ENCODE results near the gene CDC20.
A peak's percentile ranks its signal among the peaks of the same experiment; 100 is the strongest.
"Not testable (repeated sequence)": the region's sequence is repeated elsewhere in the genome, so short reads cannot be mapped to it uniquely, and the experiment has no call there.

Gene CDC20

GRCh38 chr1:43358121-43358745, 548 bp upstream of the CDC20 start:
- no peak for DNase-seq (ENCODE audit: low read depth)

GRCh38 chr1:43359696-43360095, 915 bp downstream of the CDC20 start:
- DNase-seq (ENCODE audit: low read depth), result no peak

- DNase-seq (ENCODE audit: low read depth), result no peak
These were observed 1.8 kb downstream of the CDC20 start for GRCh38 chr1:43360616-43361015.

- DNase-seq (ENCODE audit: low read depth), result no peak
These were observed 4.6 kb downstream of the CDC20 start for GRCh38 chr1:43363283-43363934.

GRCh38 chr1:43363935-43364525, 5.2 kb downstream of the CDC20 start:
- DNase-seq (ENCODE audit: low read depth), result no peak

- DNase-seq (ENCODE audit: low read depth), result no peak
These were observed 6.9 kb downstream of the CDC20 start for GRCh38 chr1:43365678-43366077.

- no peak for DNase-seq (ENCODE audit: low read depth)
These were observed 7.4 kb downstream of the CDC20 start for GRCh38 chr1:43366179-43366578.

GRCh38 chr1:43366601-43367025, 7.8 kb downstream of the CDC20 start:
- DNase-seq (ENCODE audit: low read depth), result no peak

GRCh38 chr1:43367026-43367903, 8.5 kb downstream of the CDC20 start:
- no peak for DNase-seq (ENCODE audit: low read depth)

GRCh38 chr1:43367904-43368645, 9.3 kb downstream of the CDC20 start, which contains the start of gene ELOVL1:
ELOVL1 (minus strand) TSS chr1:43368011; CDS start chr1:43365609, 2,402 bp downstream.
- peak; percentile 64 for DNase-seq (ENCODE audit: low read depth)

GRCh38 chr1:43368646-43369020, 9.9 kb downstream of the CDC20 start:
- DNase-seq (ENCODE audit: low read depth), result no peak

GRCh38 chr1:43369779-43370178, 11.0 kb downstream of the CDC20 start:
- not testable (repeated sequence) for DNase-seq (ENCODE audit: low read depth)

GRCh38 chr1:43370564-43370963, 11.8 kb downstream of the CDC20 start:
- DNase-seq (ENCODE audit: low read depth), result no peak

GRCh38 chr1:43372172-43372571, 13.4 kb downstream of the CDC20 start:
- DNase-seq (ENCODE audit: low read depth), result no peak

- DNase-seq (ENCODE audit: low read depth), result no peak
These were observed 14.5 kb downstream of the CDC20 start for GRCh38 chr1:43373066-43373940.

GRCh38 chr1:43376723-43377235, 18.0 kb downstream of the CDC20 start:
- no peak for DNase-seq (ENCODE audit: low read depth)

- no peak for DNase-seq (ENCODE audit: low read depth)
These were observed 19.1 kb downstream of the CDC20 start for GRCh38 chr1:43377831-43378230.

- no peak for DNase-seq (ENCODE audit: low read depth)
These were observed 20.7 kb downstream of the CDC20 start for GRCh38 chr1:43379476-43379875.

GRCh38 chr1:43381612-43382011, 22.8 kb downstream of the CDC20 start:
- DNase-seq (ENCODE audit: low read depth), result no peak

GRCh38 chr1:43382027-43382779, 23.4 kb downstream of the CDC20 start:
- DNase-seq (ENCODE audit: low read depth), result no peak
